Mucosa of descending colon (tissue), 3 donors: ENCODE data around the gene IFT27. TPM values are rescaled to one million over a fixed set of nuclear protein-coding genes. Genes with fewer than 3 reads are reported as not detected.

Experiments
- ATAC-seq: fragments of 200-7000 bp; cut with Tn5 transposase; one replicate; pipeline ENCODE4 v1.9.1; 2020; ENCODE audit warnings: mild to moderate bottlenecking, moderate library complexity
- DNase-seq, 3 donors: peaks; one replicate each; pipeline ENCODE4 v3.0.0-alpha.2; 2020
- H3K36me3 ChIP-seq: fragments of 200-600 bp; one replicate; pipeline ENCODE4 v1.8.0; 2021; ENCODE audit warnings: low read depth, mild to moderate bottlenecking
- H3K4me1 ChIP-seq: fragments of 200-600 bp; one replicate; pipeline ENCODE4 v1.8.0; 2021; ENCODE audit warnings: low read depth, mild to moderate bottlenecking
- H3K4me3 ChIP-seq: fragments of 200-600 bp; one replicate; pipeline ENCODE4 v1.8.0; 2021; ENCODE audit warnings: mild to moderate bottlenecking
- H3K9me3 ChIP-seq: fragments of 200-600 bp; one replicate; pipeline ENCODE4 v1.8.0; 2021; ENCODE audit warnings: mild to moderate bottlenecking
- CTCF ChIP-seq: fragments of 200-600 bp; IDR thresholded peaks from one replicate; pipeline ENCODE4 v1.8.0; 2022; ENCODE audit warnings: antibody characterized with exemption, mild to moderate bottlenecking
- intact Hi-C, 2 donors: fragments of 100-400 bp; cut with DNase I in 1 of 2; cut with micrococcal nuclease in 1 of 2; formaldehyde crosslinking; loops; one replicate each; pipeline versions ENCODE4 v1.11.0 to v1.11.1; 2022; cut with DNase I, micrococcal nuclease
- total RNA-seq, 3 donors: library from RNA; stranded (reverse); fragmentation: NEBNext Ultra II Directional in 2 of 3; extraction: Animal tissue kit (Norgen Biotek cat#: 25700) in 2 of 3; gene quantifications; one replicate each; pipeline versions ENCODE4 v1.2.1 to v1.2.4, GENCODE V29; 2021 to 2023
- donor health status: DM: no; HTN: no; CAD: no; lungs with moderate emphysema.
- donor health status: DM: no; HTN: no; CAD: no.
- donor health status: DM: no; HTN: yes; CAD: no.

The IFT27 gene
- total RNA-seq, 3 donors from 2014 or later: 29.0 to 37.2 (median 29.7) TPM

GRCh38 chr22:36726007-36726380, 49.9 kb downstream of the IFT27 start:
- Histone ChIP-seq H3K36me3 (no peaks in the 10 kb centered on the region), H3K4me1 (no peaks in the 10 kb centered on the region), H3K4me3 (no peak overlapping the region), H3K9me3 (no peaks in the 10 kb centered on the region)
- intact Hi-C loops: no loop called here
- DNase-seq (no peak), ATAC-seq (no peak)
- TF ChIP-seq CTCF: no peak

GRCh38 chr22:36725366-36726006, 50.4 kb downstream of the IFT27 start:
- no peaks in the 10 kb centered on the region for H3K36me3 ChIP-seq
- no peak for ATAC-seq
- no peak for TF ChIP-seq CTCF
- no peaks in the 10 kb centered on the region for H3K9me3 ChIP-seq
- no peak for DNase-seq
- H3K4me3 ChIP-seq: no peak overlapping the region
- intact Hi-C loops: no loop called here
- H3K4me1 ChIP-seq: no peaks in the 10 kb centered on the region

GRCh38 chr22:36724836-36725235, 51.1 kb downstream of the IFT27 start:
- DNase-seq: no peak
- no peaks in the 10 kb centered on the region for H3K36me3 ChIP-seq
- intact Hi-C loops: no loop called here

GRCh38 chr22:36722055-36722454, 53.9 kb downstream of the IFT27 start:
- intact Hi-C loops: no loop called here
- H3K9me3 ChIP-seq: no peaks in the 10 kb centered on the region
- no peak for TF ChIP-seq CTCF
- no peak overlapping the region for H3K4me3 ChIP-seq
- ATAC-seq (no peak), DNase-seq (no peak)
- no peaks in the 10 kb centered on the region for H3K4me1 ChIP-seq
- H3K36me3 ChIP-seq: no peaks in the 10 kb centered on the region

More at GRCh38 chr22:36724836-36725235, 51.1 kb downstream of the IFT27 start:
- ATAC-seq: no peak
- H3K4me1 ChIP-seq: no peaks in the 10 kb centered on the region
- no peak overlapping the region for H3K4me3 ChIP-seq
- H3K9me3 ChIP-seq: no peaks in the 10 kb centered on the region
- TF ChIP-seq CTCF: no peak

- no peak overlapping the region for H3K4me3 ChIP-seq
- ATAC-seq: no peak
- intact Hi-C loops: no loop called here
Measured at GRCh38 chr22:36715647-36716046, 60.3 kb downstream of the IFT27 start.

More at GRCh38 chr22:36715647-36716046, 60.3 kb downstream of the IFT27 start:
- no peak for DNase-seq
- H3K36me3 ChIP-seq: no peaks in the 10 kb centered on the region
- TF ChIP-seq CTCF: no peak
- no peaks in the 10 kb centered on the region for H3K4me1 ChIP-seq
- no peaks in the 10 kb centered on the region for H3K9me3 ChIP-seq
